Neural cell (in vitro differentiated cells): ENCODE measurements around the gene FAM118B. TPM values are rescaled to one million over a fixed set of nuclear protein-coding genes. Genes with fewer than 3 reads are reported as not detected.

Source experiments
- H2AFZ ChIP-seq: fragments of 200-600, 300-800 bp; sonication (generic), shearing (Covaris generic); 2 replicates; pipeline ENCODE4 v1.6.0; 2014; ENCODE audit warnings: low read depth, mild to moderate bottlenecking, antibody characterized with exemption, low read length, moderate library complexity
- H3F3A ChIP-seq: fragments of 200-600 bp; shearing (Covaris generic); 2 replicates; pipeline ENCODE4 v1.6.1; 2016; ENCODE audit warnings: mild to moderate bottlenecking, moderate library complexity, mixed read lengths, antibody characterized with exemption, low read length; ENCODE audit not compliant: insufficient read depth, poor library complexity, severe bottlenecking
- H3K27ac ChIP-seq: fragments of 200-600, 300-800 bp; sonication (generic), shearing (Covaris generic); 2 replicates; pipeline ENCODE4 v1.5.1; 2014; ENCODE audit warnings: mild to moderate bottlenecking, low read length, moderate library complexity
- H3K27me3 ChIP-seq: fragments of 300-800, 200-600 bp; sonication (generic), shearing (Covaris generic); 2 replicates; pipeline ENCODE4 v1.6.0; 2014; ENCODE audit warnings: mild to moderate bottlenecking, low read depth, low read length, moderate library complexity; ENCODE audit not compliant: insufficient read depth
- H3K36me3 ChIP-seq: fragments of 300-800, 200-600 bp; sonication (generic), shearing (Covaris generic); 2 replicates; pipeline ENCODE4 v1.5.1; 2014; ENCODE audit warnings: mild to moderate bottlenecking, antibody characterized with exemption, low read length, moderate library complexity; ENCODE audit not compliant: insufficient read depth
- H3K4me2 ChIP-seq: fragments of 300-800, 200-600 bp; sonication (generic), shearing (Covaris generic); 2 replicates; pipeline ENCODE4 v1.6.0; 2014; ENCODE audit warnings: mild to moderate bottlenecking, low read length
- H3K4me3 ChIP-seq: fragments of 300-800, 200-600 bp; sonication (generic), shearing (Covaris generic); 2 replicates; pipeline ENCODE4 v1.5.1; 2014; ENCODE audit warnings: mild to moderate bottlenecking, low read length, moderate library complexity
- H3K79me2 ChIP-seq: fragments of 200-600 bp; shearing (Covaris generic); replicated peaks from 2 replicates; pipeline ENCODE4 v1.6.0; 2014; ENCODE audit warnings: mild to moderate bottlenecking, low read length, moderate library complexity; ENCODE audit not compliant: insufficient read depth
- H3K9ac ChIP-seq: fragments of 300-800, 200-600 bp; sonication (generic), shearing (Covaris generic); 2 replicates; pipeline ENCODE4 v1.6.1; 2016; ENCODE audit warnings: mild to moderate bottlenecking, low read length, mixed read lengths
- H3K9me2 ChIP-seq: fragments of 200-600 bp; shearing (Covaris generic); 2 replicates; pipeline ENCODE4 v1.6.1; 2016; ENCODE audit warnings: mild to moderate bottlenecking, low read length, mixed read lengths; ENCODE audit not compliant: insufficient read depth
- H3K9me3 ChIP-seq: fragments of 200-600, 300-800 bp; sonication (generic), shearing (Covaris generic); 2 replicates; pipeline ENCODE4 v1.6.1; 2016; ENCODE audit warnings: mild to moderate bottlenecking, mixed run types, low read length, moderate library complexity, mixed read lengths
- H4K20me1 ChIP-seq: fragments of 200-600 bp; shearing (Covaris generic); 2 replicates; pipeline ENCODE4 v1.6.1; 2016; ENCODE audit warnings: mild to moderate bottlenecking, mixed run types; ENCODE audit not compliant: insufficient read depth
- EP300 ChIP-seq: fragments of 450-650 bp; conservative IDR thresholded peaks from 2 replicates; pipeline ENCODE4 v1.6.1; 2014; ENCODE audit warnings: antibody characterized with exemption, mild to moderate bottlenecking, moderate library complexity; ENCODE audit not compliant: poor library complexity, severe bottlenecking
- EZH2 ChIP-seq: fragments of 200-600, 300-800 bp; shearing (Covaris generic), sonication (generic); IDR thresholded peaks from 2 replicates; pipeline ENCODE4 v1.6.1; 2014; ENCODE audit warnings: antibody characterized with exemption, low read length, borderline replicate concordance, mild to moderate bottlenecking; ENCODE audit not compliant: insufficient read depth, poor library complexity, severe bottlenecking
- MXI1 ChIP-seq: fragments of 450-650 bp; conservative IDR thresholded peaks from 2 replicates; pipeline ENCODE4 v1.6.1; 2014; ENCODE audit warnings: antibody characterized with exemption, mild to moderate bottlenecking; ENCODE audit not compliant: poor library complexity, severe bottlenecking
- POLR2AphosphoS5 ChIP-seq: IDR thresholded peaks from 2 replicates; pipeline ENCODE4 v1.6.1; 2012
- RAD21 ChIP-seq: fragments of 450-650 bp; conservative IDR thresholded peaks from 2 replicates; pipeline ENCODE4 v1.6.1; 2014; ENCODE audit warnings: antibody characterized with exemption, mild to moderate bottlenecking, moderate library complexity
- REST ChIP-seq: IDR thresholded peaks from 2 replicates; pipeline ENCODE4 v1.6.1; 2012; ENCODE audit warnings: borderline replicate concordance
- SMC3 ChIP-seq: fragments of 450-650 bp; conservative IDR thresholded peaks from 2 replicates; pipeline ENCODE4 v1.6.1; 2014; ENCODE audit warnings: antibody characterized with exemption, mild to moderate bottlenecking, moderate library complexity; ENCODE audit not compliant: poor library complexity
- TAF1 ChIP-seq: IDR thresholded peaks from 2 replicates; pipeline ENCODE4 v1.6.1; 2012; ENCODE audit warnings: low read depth
- polyA plus RNA-seq: library from polyadenylated mRNA; depleted of rRNA; stranded (reverse); fragments of >200 nt; gene quantifications from 2 replicates; pipeline ENCODE4 v1.2.3, GENCODE V29; 2014
- TF ChIP-seq, protein P1 (sequence below): fragments of 450-650 bp; IDR thresholded peaks from 2 replicates; pipeline ENCODE4 v1.5.1; 2014; ENCODE audit warnings: antibody characterized with exemption, mild to moderate bottlenecking, moderate library complexity; ENCODE audit not compliant: poor library complexity, severe bottlenecking

Gene FAM118B
- polyA plus RNA-seq, 1 donor from 2014 or later, result 54.1 TPM

- no peaks in the 10 kb centered on the region for H3K27me3 ChIP-seq
- H4K20me1 ChIP-seq, result no peaks in the 10 kb centered on the region
- no peak overlapping the region for H2AFZ ChIP-seq
- TF ChIP-seq POLR2AphosphoS5 (no peak), REST (no peak), TAF1 (no peak), SMC3 (no peak), EZH2 (no peak), EP300 (no peak), MXI1 (no peak), RAD21 (no peak)
- TF ChIP-seq, protein P1, sequence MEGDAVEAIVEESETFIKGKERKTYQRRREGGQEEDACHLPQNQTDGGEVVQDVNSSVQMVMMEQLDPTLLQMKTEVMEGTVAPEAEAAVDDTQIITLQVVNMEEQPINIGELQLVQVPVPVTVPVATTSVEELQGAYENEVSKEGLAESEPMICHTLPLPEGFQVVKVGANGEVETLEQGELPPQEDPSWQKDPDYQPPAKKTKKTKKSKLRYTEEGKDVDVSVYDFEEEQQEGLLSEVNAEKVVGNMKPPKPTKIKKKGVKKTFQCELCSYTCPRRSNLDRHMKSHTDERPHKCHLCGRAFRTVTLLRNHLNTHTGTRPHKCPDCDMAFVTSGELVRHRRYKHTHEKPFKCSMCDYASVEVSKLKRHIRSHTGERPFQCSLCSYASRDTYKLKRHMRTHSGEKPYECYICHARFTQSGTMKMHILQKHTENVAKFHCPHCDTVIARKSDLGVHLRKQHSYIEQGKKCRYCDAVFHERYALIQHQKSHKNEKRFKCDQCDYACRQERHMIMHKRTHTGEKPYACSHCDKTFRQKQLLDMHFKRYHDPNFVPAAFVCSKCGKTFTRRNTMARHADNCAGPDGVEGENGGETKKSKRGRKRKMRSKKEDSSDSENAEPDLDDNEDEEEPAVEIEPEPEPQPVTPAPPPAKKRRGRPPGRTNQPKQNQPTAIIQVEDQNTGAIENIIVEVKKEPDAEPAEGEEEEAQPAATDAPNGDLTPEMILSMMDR, result no peak
- H3K27ac ChIP-seq, result no peak overlapping the region
- H3K4me3 ChIP-seq, result no peak overlapping the region
- no peaks in the 10 kb centered on the region for H3K36me3 ChIP-seq
- H3K9ac ChIP-seq, result no peak overlapping the region
- H3K4me2 ChIP-seq, result no peak overlapping the region
- no peaks in the 10 kb centered on the region for H3K9me2 ChIP-seq
- H3F3A ChIP-seq, result no peaks in the 10 kb centered on the region
- H3K79me2 ChIP-seq, result peaks cover 41% of the 10 kb centered on the region
- H3K9me3 ChIP-seq, result no peaks in the 10 kb centered on the region
These were observed 3.3 kb downstream of the FAM118B start for GRCh38 chr11:126214841-126215240.

DNA sequence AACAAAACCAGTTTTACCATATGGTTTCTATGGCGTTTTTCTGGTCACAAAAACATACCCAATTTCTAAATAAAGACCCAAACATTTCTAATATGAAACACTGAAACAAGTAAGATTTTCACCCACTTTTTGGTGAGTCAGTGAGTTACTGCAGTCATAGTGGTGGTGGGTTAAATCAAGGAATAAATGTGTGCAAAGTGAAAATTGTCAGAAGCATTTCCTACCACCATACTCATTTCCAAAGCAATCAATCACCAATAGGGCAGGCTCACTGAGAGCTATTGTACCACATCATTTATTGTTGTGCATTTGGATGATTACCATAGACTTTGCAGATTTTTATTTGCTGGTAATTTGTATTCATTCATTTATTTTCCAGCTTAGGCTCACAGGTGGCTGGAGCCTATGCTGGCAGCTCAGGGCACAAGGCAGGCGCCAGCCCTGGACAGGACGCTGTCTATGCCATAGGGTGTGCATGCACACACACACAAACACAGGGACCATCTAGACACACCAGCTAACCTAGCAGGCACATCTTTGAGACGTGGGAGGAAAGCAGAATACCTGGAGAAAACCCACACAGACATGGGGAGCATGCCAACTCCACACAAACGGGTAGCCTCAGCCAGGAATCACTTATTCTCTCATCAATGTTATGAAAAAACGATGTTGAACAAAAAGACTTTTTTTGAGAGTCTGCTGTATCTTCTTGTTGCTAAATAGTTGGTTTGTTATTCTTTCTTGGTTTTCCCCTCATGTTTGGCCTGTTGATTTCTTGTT, 5.1 kb downstream of the FAM118B start:
- H3K36me3 ChIP-seq, result no peaks in the 10 kb centered on the region
- peaks cover 44% of the 10 kb centered on the region for H3K79me2 ChIP-seq
- H3F3A ChIP-seq, result no peaks in the 10 kb centered on the region
- H3K9me2 ChIP-seq, result no peaks in the 10 kb centered on the region
- no peak overlapping the region for H3K4me2 ChIP-seq
- no peaks in the 10 kb centered on the region for H3K27me3 ChIP-seq
- no peaks in the 10 kb centered on the region for H3K9me3 ChIP-seq
- TF ChIP-seq EP300 (no peak), RAD21 (no peak), MXI1 (no peak), REST (no peak), EZH2 (no peak), TAF1 (no peak), SMC3 (no peak), POLR2AphosphoS5 (no peak)
- TF ChIP-seq, protein P1, result no peak
- no peak overlapping the region for H3K27ac ChIP-seq
- H2AFZ ChIP-seq, result no peak overlapping the region
- H3K9ac ChIP-seq, result no peak overlapping the region
- no peak overlapping the region for H3K4me3 ChIP-seq
- H4K20me1 ChIP-seq, result no peaks in the 10 kb centered on the region
